ENCODE measurements around the gene TMEM18.

DNA sequence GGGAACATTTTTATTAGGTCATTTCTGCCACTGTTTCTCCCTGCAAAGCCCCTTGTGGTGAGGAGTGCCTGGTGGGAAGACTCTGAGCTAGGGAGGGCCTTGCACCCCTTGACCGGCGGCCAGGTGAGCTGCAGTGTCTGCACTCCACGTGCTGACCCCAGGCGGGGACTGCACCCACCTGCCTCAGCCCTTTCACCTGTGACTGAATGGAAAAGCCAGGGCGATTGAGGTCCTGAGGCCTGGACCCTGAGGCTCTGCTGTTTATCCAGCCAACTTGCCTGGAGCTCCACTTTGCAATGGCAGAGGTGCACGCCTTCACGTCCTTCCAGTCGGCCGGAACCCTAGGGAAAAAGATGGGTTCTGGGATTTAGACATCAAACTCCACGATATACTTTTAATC is 53.1 kb downstream of the TMEM18 start:
- TF ChIP-seq, protein P1, sequence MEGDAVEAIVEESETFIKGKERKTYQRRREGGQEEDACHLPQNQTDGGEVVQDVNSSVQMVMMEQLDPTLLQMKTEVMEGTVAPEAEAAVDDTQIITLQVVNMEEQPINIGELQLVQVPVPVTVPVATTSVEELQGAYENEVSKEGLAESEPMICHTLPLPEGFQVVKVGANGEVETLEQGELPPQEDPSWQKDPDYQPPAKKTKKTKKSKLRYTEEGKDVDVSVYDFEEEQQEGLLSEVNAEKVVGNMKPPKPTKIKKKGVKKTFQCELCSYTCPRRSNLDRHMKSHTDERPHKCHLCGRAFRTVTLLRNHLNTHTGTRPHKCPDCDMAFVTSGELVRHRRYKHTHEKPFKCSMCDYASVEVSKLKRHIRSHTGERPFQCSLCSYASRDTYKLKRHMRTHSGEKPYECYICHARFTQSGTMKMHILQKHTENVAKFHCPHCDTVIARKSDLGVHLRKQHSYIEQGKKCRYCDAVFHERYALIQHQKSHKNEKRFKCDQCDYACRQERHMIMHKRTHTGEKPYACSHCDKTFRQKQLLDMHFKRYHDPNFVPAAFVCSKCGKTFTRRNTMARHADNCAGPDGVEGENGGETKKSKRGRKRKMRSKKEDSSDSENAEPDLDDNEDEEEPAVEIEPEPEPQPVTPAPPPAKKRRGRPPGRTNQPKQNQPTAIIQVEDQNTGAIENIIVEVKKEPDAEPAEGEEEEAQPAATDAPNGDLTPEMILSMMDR (conservative IDR thresholded peaks at IDR 0.05; ENCODE audit: low read depth, low read length), result no peak
- TF ChIP-seq POLR2A (IDR thresholded peaks at IDR 0.05; ENCODE audit: low read depth, low read length) (no peak), RAD21 (IDR thresholded peaks at IDR 0.05; ENCODE audit: low read length) (no peak), RCOR1 (IDR thresholded peaks at IDR 0.05; ENCODE audit: insufficient replicate concordance, low read length) (no peak), CEBPB (IDR thresholded peaks at IDR 0.05; ENCODE audit: low read depth, low read length) (no peak)

Data from IMR-90 (cell line).